Activated T-cell treated with anti-CD3 and anti-CD28 coated beads for 48 hours (primary cell): Measurements from ENCODE around the gene SLC2A13.

Experiments used
- DNase-seq: peaks from one replicate; pipeline ENCODE4 v3.0.0-alpha.2; 2020; ENCODE audit warnings: low read depth

SLC2A13 gene

GRCh38 chr12:39990122-39991101, 115.5 kb downstream of the SLC2A13 start:
- peak; percentile 43 for DNase-seq

GRCh38 chr12:39989501-39989900, 116.4 kb downstream of the SLC2A13 start:
- DNase-seq: no peak

- no peak for DNase-seq
These were observed 117.3 kb downstream of the SLC2A13 start for GRCh38 chr12:39988574-39988973.

GRCh38 chr12:39986674-39987073, 119.2 kb downstream of the SLC2A13 start:
- DNase-seq: no peak

- DNase-seq: no peak
These were observed 121.2 kb downstream of the SLC2A13 start for GRCh38 chr12:39984670-39985069.

- no peak for DNase-seq
These were observed 130.4 kb downstream of the SLC2A13 start for GRCh38 chr12:39975374-39975918.

GRCh38 chr12:39972119-39972518, 133.8 kb downstream of the SLC2A13 start:
- DNase-seq: no peak

GRCh38 chr12:39971348-39971747, 134.5 kb downstream of the SLC2A13 start:
- no peak for DNase-seq

- DNase-seq: no peak
These were observed 139.2 kb downstream of the SLC2A13 start for GRCh38 chr12:39966721-39967120.

GRCh38 chr12:39966256-39966655, 139.6 kb downstream of the SLC2A13 start:
- DNase-seq: no peak

- no peak for DNase-seq
These were observed 146.4 kb downstream of the SLC2A13 start for GRCh38 chr12:39959467-39959866.

GRCh38 chr12:39959031-39959430, 146.8 kb downstream of the SLC2A13 start:
- DNase-seq: no peak

GRCh38 chr12:39958377-39958776, 147.5 kb downstream of the SLC2A13 start:
- DNase-seq: no peak

- no peak for DNase-seq
These were observed 149.2 kb downstream of the SLC2A13 start for GRCh38 chr12:39956725-39957124.

- DNase-seq: no peak
These were observed 159.3 kb downstream of the SLC2A13 start for GRCh38 chr12:39946361-39947280.

GRCh38 chr12:39937119-39937518, 168.8 kb downstream of the SLC2A13 start:
- no peak for DNase-seq

- DNase-seq: no peak
These were observed 170.0 kb downstream of the SLC2A13 start for GRCh38 chr12:39935839-39936238.

- no peak for DNase-seq
These were observed 170.6 kb downstream of the SLC2A13 start for GRCh38 chr12:39935275-39935674.

GRCh38 chr12:39931857-39932256, 174.0 kb downstream of the SLC2A13 start:
- DNase-seq: no peak

- DNase-seq: no peak
These were observed 174.7 kb downstream of the SLC2A13 start for GRCh38 chr12:39931231-39931630.

- DNase-seq: no peak
These were observed 175.8 kb downstream of the SLC2A13 start for GRCh38 chr12:39930101-39930500.

- DNase-seq: no peak
These were observed 177.5 kb downstream of the SLC2A13 start for GRCh38 chr12:39928181-39928899.
